A549 (cell line): ENCODE data around the gene SGPL1. TPM values are rescaled to one million over a fixed set of nuclear protein-coding genes. Genes with fewer than 3 reads are reported as not detected.

Experiments used
- ATAC-seq, 2 experiments: fragments of 200-7000 bp in 1 of 2; fragments of >200 bp in 1 of 2; cut with Nextera tagmentation in 1 of 2; cut with Tn5 transposase in 1 of 2; 3 replicates each; pipeline versions ENCODE4 v1.8.0 to v1.9.1; 2018 to 2020; ENCODE audit warnings: mild to moderate bottlenecking in 1 of 2, moderate library complexity in 1 of 2
- CTCF ChIA-PET: fragments of 300-600 bp; sonication (Branson Sonifier 250); formaldehyde crosslinking; extraction: SDS; loops from one replicate; lab custom pipeline; 2021; ENCODE audit warnings: antibody characterized with exemption, inconsistent platforms; lab: Yijun Ruan, JAX
- POLR2A ChIA-PET: fragments of 350-600 bp; formaldehyde crosslinking; extraction: SDS; loops from one replicate; lab custom pipeline; 2021; ENCODE audit warnings: antibody characterized with exemption, inconsistent platforms; lab: Yijun Ruan, JAX
- DNase-seq, 2 experiments: peaks; one replicate each; pipeline versions ENCODE4 v3.0.0 to v3.0.0-alpha.2; 2011 to 2016; ENCODE audit warnings: low read depth in 1 of 2, low spot score in 1 of 2
- FAIRE-seq: peaks from 2 replicates; lab custom pipeline; 2011; peaks lifted over from hg19 to GRCh38; lab: Jason Lieb, UNC
- H3K27ac ChIP-seq, 2 experiments: fragments of >200 bp; sonication (Bioruptor Twin); formaldehyde crosslinking; 3 replicates each; pipeline ENCODE4 v1.5.1; 2016 to 2017
- H3K4me1 ChIP-seq: fragments of >200 bp; sonication (Bioruptor Twin); formaldehyde crosslinking; 3 replicates; pipeline ENCODE4 v1.6.1; 2016
- H3K4me2 ChIP-seq: fragments of >200 bp; sonication (Bioruptor Twin); formaldehyde crosslinking; 3 replicates; pipeline ENCODE4 v1.6.1; 2016
- H3K4me3 ChIP-seq: fragments of >200 bp; sonication (Bioruptor Twin); formaldehyde crosslinking; 3 replicates; pipeline ENCODE4 v1.5.1; 2016
- H3K9me3 ChIP-seq: fragments of >200 bp; sonication (Bioruptor Twin); formaldehyde crosslinking; 3 replicates; pipeline ENCODE4 v1.6.1; 2016
- BHLHE40 ChIP-seq: IDR thresholded peaks from 2 replicates; pipeline ENCODE4 v1.6.1; 2012; ENCODE audit warnings: low read depth, low read length, inconsistent platforms
- CEBPB ChIP-seq, 2 experiments: fragments of >200 bp in 1 of 2; sonication (Bioruptor Twin) in 1 of 2; formaldehyde crosslinking in 1 of 2; IDR thresholded peaks; 2 replicates each; pipeline ENCODE4 v1.6.1; 2012 to 2016
- CHD4 ChIP-seq: fragments of 200-600 bp; sonication (generic); IDR thresholded peaks from 2 replicates; pipeline ENCODE4 v1.6.1; 2016; ENCODE audit warnings: antibody characterized with exemption, mild to moderate bottlenecking, borderline replicate concordance
- EHF ChIP-seq: fragments of 250-450 bp; sonication (Bioruptor Pico); IDR thresholded peaks from 2 replicates; pipeline ENCODE4 v1.5.0; 2020; ENCODE audit warnings: mild to moderate bottlenecking
- ESRRA ChIP-seq: fragments of 150-350 bp; IDR thresholded peaks from 2 replicates; pipeline ENCODE4 v1.6.1; 2014; ENCODE audit warnings: mild to moderate bottlenecking, low read length, borderline replicate concordance
- FOSL2 ChIP-seq, 2 experiments: fragments of 450-650 bp in 1 of 2; fragments of >200 bp in 1 of 2; sonication (Bioruptor Twin) in 1 of 2; formaldehyde crosslinking; IDR thresholded peaks; 2 replicates each; pipeline versions ENCODE4 v1.5.0 to v1.6.1; 2016 to 2020; ENCODE audit warnings: mild to moderate bottlenecking in 1 of 2, moderate library complexity in 1 of 2
- GATA3 ChIP-seq: IDR thresholded peaks from 2 replicates; pipeline ENCODE4 v1.6.1; 2012; ENCODE audit warnings: borderline replicate concordance
- HES2 ChIP-seq: fragments of >200 bp; sonication (Bioruptor Twin); formaldehyde crosslinking; IDR thresholded peaks from 2 replicates; pipeline ENCODE4 v1.6.1; 2016
- HEYL ChIP-seq: fragments of 250-450 bp; sonication (Bioruptor Pico); IDR thresholded peaks from 2 replicates; pipeline ENCODE4 v1.8.0; 2021; ENCODE audit warnings: mild to moderate bottlenecking, moderate library complexity
- HMGXB4 ChIP-seq: fragments of 250-450 bp; sonication (Bioruptor Pico); IDR thresholded peaks from 2 replicates; pipeline ENCODE4 v1.5.0; 2021; ENCODE audit warnings: mild to moderate bottlenecking, moderate library complexity, borderline replicate concordance
- HOXA7 ChIP-seq: fragments of 250-450 bp; sonication (Bioruptor Pico); IDR thresholded peaks from 2 replicates; pipeline ENCODE4 v1.5.0; 2020; ENCODE audit warnings: mild to moderate bottlenecking, moderate library complexity
- HOXB5 ChIP-seq: fragments of 250-450 bp; sonication (Bioruptor Pico); IDR thresholded peaks from 2 replicates; pipeline ENCODE4 v1.5.0; 2020; ENCODE audit warnings: mild to moderate bottlenecking, moderate library complexity
- KDM1A ChIP-seq: fragments of 200-600 bp; sonication (generic); IDR thresholded peaks from 2 replicates; pipeline ENCODE4 v1.6.1; 2016; ENCODE audit warnings: low read depth, mild to moderate bottlenecking
- KDM5A ChIP-seq: fragments of 200-600 bp; sonication (generic); IDR thresholded peaks from 2 replicates; pipeline ENCODE4 v1.6.1; 2016; ENCODE audit warnings: antibody characterized with exemption, mild to moderate bottlenecking
- MAFK ChIP-seq: fragments of 450-650 bp; IDR thresholded peaks from 2 replicates; pipeline ENCODE4 v1.6.1; 2014; ENCODE audit not compliant: partially characterized antibody
- MAZ ChIP-seq: fragments of 150-350 bp; IDR thresholded peaks from 2 replicates; pipeline ENCODE4 v1.6.1; 2014; ENCODE audit warnings: antibody characterized with exemption, low read depth, low read length, borderline replicate concordance
- NPAS2 ChIP-seq: fragments of 250-450 bp; sonication (Bioruptor Pico); IDR thresholded peaks from 2 replicates; pipeline ENCODE4 v1.8.0; 2022; ENCODE audit warnings: mild to moderate bottlenecking, moderate library complexity, borderline replicate concordance
- NR3C1 ChIP-seq: fragments of >200 bp; sonication (Bioruptor Twin); formaldehyde crosslinking; IDR thresholded peaks from 3 replicates; pipeline ENCODE4 v1.6.1; 2017
- PHF8 ChIP-seq: fragments of 200-600 bp; sonication (generic); IDR thresholded peaks from 2 replicates; pipeline ENCODE4 v1.6.1; 2016; ENCODE audit warnings: low read depth, mild to moderate bottlenecking, antibody characterized with exemption, moderate library complexity, borderline replicate concordance
- POLR2AphosphoS2 ChIP-seq: conservative IDR thresholded peaks from 2 replicates; pipeline ENCODE4 v1.6.1; 2012; ENCODE audit warnings: low read length, improper control_type of control experiment, inconsistent platforms
- RARB ChIP-seq: fragments of 250-450 bp; sonication (Bioruptor Pico); IDR thresholded peaks from 2 replicates; pipeline ENCODE4 v1.8.0; 2021; ENCODE audit warnings: mild to moderate bottlenecking, moderate library complexity
- TFCP2L1 ChIP-seq: fragments of 250-450 bp; sonication (Bioruptor Pico); IDR thresholded peaks from 2 replicates; pipeline ENCODE4 v1.5.0; 2021; ENCODE audit warnings: mild to moderate bottlenecking
- ZC3H11A ChIP-seq: fragments of 450-650 bp; IDR thresholded peaks from 2 replicates; pipeline ENCODE4 v1.6.1; 2014; ENCODE audit warnings: antibody characterized with exemption, mild to moderate bottlenecking
- ZSCAN20 ChIP-seq: fragments of 250-450 bp; sonication (Bioruptor Pico); IDR thresholded peaks from 2 replicates; pipeline ENCODE4 v1.8.0; 2022; ENCODE audit warnings: mild to moderate bottlenecking, moderate library complexity
- WGBS: methylation state at CpG from one replicate; pipeline ENCODE4 v1.1.6; 2017; ENCODE audit errors: missing lambda C conversion rate; 5-methylcytosine and 5-hydroxymethylcytosine counted together
- polyA plus RNA-seq, 4 experiments: library from polyadenylated mRNA; depleted of rRNA in 3 of 4; stranded (reverse); fragments of >200 nt; fragmentation: RNase III in 1 of 4; extraction: RNeasy Plus Mini Kit Qiagen cat#74134 plus additional on column Dnase treatment in 1 of 4; gene quantifications; 2 replicates in 3 of 4; 3 replicates in 1 of 4; pipeline ENCODE4 v1.2.3, GENCODE V29; 2011 to 2017
- TF ChIP-seq, protein P1 (sequence below): IDR thresholded peaks from 2 replicates; pipeline ENCODE4 v1.6.1; 2012
- TF ChIP-seq, protein P2 (sequence below): IDR thresholded peaks from 2 replicates; pipeline ENCODE4 v1.6.1; 2012; ENCODE audit warnings: low read depth, borderline replicate concordance

SGPL1 gene
- polyA plus RNA-seq, 2 of the 4 experiments (the other 2 are of a cell fraction) = 32.2 to 49.8 TPM

DNA sequence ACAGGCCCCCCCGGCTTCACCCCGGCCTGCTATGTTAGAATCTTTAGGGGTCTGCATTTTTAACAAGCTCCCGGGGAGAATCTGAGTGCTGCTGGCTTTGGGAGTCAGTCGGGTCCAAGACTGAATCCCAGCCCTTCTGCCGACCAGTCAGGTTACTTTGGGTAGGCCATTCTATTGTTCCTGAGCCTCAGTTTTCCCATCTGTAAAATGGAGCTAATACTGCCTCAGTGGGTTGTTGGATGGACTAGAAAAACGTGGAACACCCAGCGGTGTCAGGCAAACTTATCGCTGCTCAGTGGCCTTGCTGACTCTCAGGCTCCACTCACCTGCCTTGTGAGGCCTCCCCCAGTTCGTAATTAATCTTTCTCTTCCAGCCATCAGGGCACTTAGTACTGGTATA lies 42.3 kb upstream of the SGPL1 start:
- WGBS = 56% methylated on average over 8 of the region's 9 CpGs
- ChIA-PET CTCF (interaction anchor here (0.9 to 5.7 kb wide), 6 partner anchors 9 to 223 kb away, joined by 3 to 41 read pairs (median 4); no protein-coding TSS in a partner anchor), POLR2A (no interaction called here)
- no peak for ATAC-seq
- no peak for TF ChIP-seq NPAS2 (CRISPR knock-in tag)
- TF ChIP-seq CEBPB (IDR thresholded peaks at IDR 0.05) = no peak
- TF ChIP-seq POLR2AphosphoS2 = no peak
- TF ChIP-seq, protein P1, sequence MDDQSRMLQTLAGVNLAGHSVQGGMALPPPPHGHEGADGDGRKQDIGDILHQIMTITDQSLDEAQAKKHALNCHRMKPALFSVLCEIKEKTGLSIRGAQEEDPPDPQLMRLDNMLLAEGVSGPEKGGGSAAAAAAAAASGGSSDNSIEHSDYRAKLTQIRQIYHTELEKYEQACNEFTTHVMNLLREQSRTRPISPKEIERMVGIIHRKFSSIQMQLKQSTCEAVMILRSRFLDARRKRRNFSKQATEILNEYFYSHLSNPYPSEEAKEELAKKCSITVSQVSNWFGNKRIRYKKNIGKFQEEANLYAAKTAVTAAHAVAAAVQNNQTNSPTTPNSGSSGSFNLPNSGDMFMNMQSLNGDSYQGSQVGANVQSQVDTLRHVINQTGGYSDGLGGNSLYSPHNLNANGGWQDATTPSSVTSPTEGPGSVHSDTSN = no peak
- no peak for TF ChIP-seq ZSCAN20 (CRISPR knock-in tag)
- TF ChIP-seq KDM1A = no peak
- no peak for TF ChIP-seq TFCP2L1
- TF ChIP-seq ESRRA = no peak
- TF ChIP-seq KDM5A = no peak
- no peak for TF ChIP-seq FOSL2 (IDR thresholded peaks at IDR 0.05)
- TF ChIP-seq FOSL2 (CRISPR knock-in tag; IDR thresholded peaks at IDR 0.05) = no peak
- TF ChIP-seq PHF8 = no peak
- H3K4me1 ChIP-seq = no peaks in the 10 kb centered on the region
- no peak overlapping the region for H3K4me2 ChIP-seq
- FAIRE-seq = no peak
- no peak overlapping the region for H3K27ac ChIP-seq
- H3K9me3 ChIP-seq = no peaks in the 10 kb centered on the region
- no peak overlapping the region for H3K4me3 ChIP-seq
- DNase-seq = no peak

GRCh38 chr10:70773965-70774809 lies 41.6 kb upstream of the SGPL1 start:
- POLR2A ChIA-PET = no interaction called here
- no peak overlapping the region for H3K4me3 ChIP-seq
- CTCF ChIA-PET = interaction anchor here (0.9 to 5.7 kb wide), 8 partner anchors 8 to 511 kb away, joined by 3 to 41 read pairs (median 4); no protein-coding TSS in a partner anchor
- FAIRE-seq (no peak), DNase-seq (no peak)
- no peak overlapping the region for H3K27ac ChIP-seq
- 62% methylated on average over 13 of the region's 14 CpGs for WGBS
- H3K4me2 ChIP-seq = no peak overlapping the region
- TF ChIP-seq CHD4 = no peak
- TF ChIP-seq HEYL (CRISPR knock-in tag) = no peak
- no peak for TF ChIP-seq PHF8
- no peak for TF ChIP-seq NR3C1
- TF ChIP-seq HOXA7 (CRISPR knock-in tag) = no peak
- TF ChIP-seq ZC3H11A = no peak
- no peak for TF ChIP-seq BHLHE40
- no peak for TF ChIP-seq HOXB5 (CRISPR knock-in tag)
- TF ChIP-seq MAFK = no peak
- no peak for TF ChIP-seq HMGXB4 (CRISPR knock-in tag)
- TF ChIP-seq, protein P2, sequence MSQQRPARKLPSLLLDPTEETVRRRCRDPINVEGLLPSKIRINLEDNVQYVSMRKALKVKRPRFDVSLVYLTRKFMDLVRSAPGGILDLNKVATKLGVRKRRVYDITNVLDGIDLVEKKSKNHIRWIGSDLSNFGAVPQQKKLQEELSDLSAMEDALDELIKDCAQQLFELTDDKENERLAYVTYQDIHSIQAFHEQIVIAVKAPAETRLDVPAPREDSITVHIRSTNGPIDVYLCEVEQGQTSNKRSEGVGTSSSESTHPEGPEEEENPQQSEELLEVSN = no peak
- TF ChIP-seq GATA3 = no peak
- no peak for TF ChIP-seq EHF
- TF ChIP-seq MAZ = no peak
- TF ChIP-seq RARB (CRISPR knock-in tag) = no peak
- no peak for TF ChIP-seq HES2
- TF ChIP-seq, all 56 proteins: peak for 0
- no peaks in the 10 kb centered on the region for H3K9me3 ChIP-seq
- no peak for ATAC-seq
- no peaks in the 10 kb centered on the region for H3K4me1 ChIP-seq
